HG03175 (cell line): ENCODE measurements around the gene PTPRJ.
A peak's percentile ranks its signal among the peaks of the same experiment; 100 is the strongest.

ENCODE experiments used
- ATAC-seq: cut with Tn5 transposase; IDR thresholded peaks from one replicate; pipeline ENCODE4 v1.9.1; 2021; ENCODE audit warnings: mild to moderate bottlenecking, moderate library complexity; ENCODE audit not compliant: unreplicated experiment

The PTPRJ gene

GRCh38 chr11:48141475-48142122 lies 161.2 kb downstream of the PTPRJ start:
- no peak for ATAC-seq

GRCh38 chr11:48142889-48143288 lies 162.5 kb downstream of the PTPRJ start:
- no peak for ATAC-seq

- no peak for ATAC-seq
These were observed 168.4 kb downstream of the PTPRJ start for GRCh38 chr11:48148749-48149148.

- ATAC-seq = no peak
These were observed 169.9 kb downstream of the PTPRJ start for GRCh38 chr11:48150213-48150612.

- no peak for ATAC-seq
These were observed 173.8 kb downstream of the PTPRJ start for GRCh38 chr11:48154151-48154550.

GRCh38 chr11:48161951-48162884 lies 181.9 kb downstream of the PTPRJ start:
- ATAC-seq = no peak

- no peak for ATAC-seq
These were observed 182.5 kb downstream of the PTPRJ start for GRCh38 chr11:48162885-48163268.

GRCh38 chr11:48163360-48164100 lies 183.2 kb downstream of the PTPRJ start:
- no peak for ATAC-seq

- ATAC-seq = no peak
These were observed 184.5 kb downstream of the PTPRJ start for GRCh38 chr11:48164836-48165235.

GRCh38 chr11:48165426-48165825 lies 185.1 kb downstream of the PTPRJ start:
- no peak for ATAC-seq

GRCh38 chr11:48167380-48167779 lies 187.0 kb downstream of the PTPRJ start:
- no peak for ATAC-seq

GRCh38 chr11:48168815-48169214 lies 188.5 kb downstream of the PTPRJ start:
- no peak for ATAC-seq

- ATAC-seq = no peak
These were observed 188.9 kb downstream of the PTPRJ start for GRCh38 chr11:48169259-48169658.

GRCh38 chr11:48169717-48170116 lies 189.4 kb downstream of the PTPRJ start:
- ATAC-seq = no peak

GRCh38 chr11:48170241-48171233 lies 190.2 kb downstream of the PTPRJ start:
- ATAC-seq = no peak

GRCh38 chr11:48172818-48173609 lies 192.7 kb downstream of the PTPRJ start:
- peak; percentile 61 for ATAC-seq

- ATAC-seq = no peak
These were observed 197.3 kb downstream of the PTPRJ start for GRCh38 chr11:48177661-48178060.

GRCh38 chr11:48180627-48181026 lies 200.3 kb downstream of the PTPRJ start:
- ATAC-seq = no peak

GRCh38 chr11:48182860-48183526 lies 202.6 kb downstream of the PTPRJ start:
- no peak for ATAC-seq
